GM12872 (cell line): Measurements from ENCODE around the gene ARFIP1.

Experiments used
- TF ChIP-seq, protein P1 (sequence below): IDR thresholded peaks from 3 replicates; pipeline ENCODE4 v1.5.1; 2011; ENCODE audit warnings: low read depth, mild to moderate bottlenecking, low read length, moderate library complexity; ENCODE audit not compliant: insufficient read depth

The ARFIP1 gene

DNA sequence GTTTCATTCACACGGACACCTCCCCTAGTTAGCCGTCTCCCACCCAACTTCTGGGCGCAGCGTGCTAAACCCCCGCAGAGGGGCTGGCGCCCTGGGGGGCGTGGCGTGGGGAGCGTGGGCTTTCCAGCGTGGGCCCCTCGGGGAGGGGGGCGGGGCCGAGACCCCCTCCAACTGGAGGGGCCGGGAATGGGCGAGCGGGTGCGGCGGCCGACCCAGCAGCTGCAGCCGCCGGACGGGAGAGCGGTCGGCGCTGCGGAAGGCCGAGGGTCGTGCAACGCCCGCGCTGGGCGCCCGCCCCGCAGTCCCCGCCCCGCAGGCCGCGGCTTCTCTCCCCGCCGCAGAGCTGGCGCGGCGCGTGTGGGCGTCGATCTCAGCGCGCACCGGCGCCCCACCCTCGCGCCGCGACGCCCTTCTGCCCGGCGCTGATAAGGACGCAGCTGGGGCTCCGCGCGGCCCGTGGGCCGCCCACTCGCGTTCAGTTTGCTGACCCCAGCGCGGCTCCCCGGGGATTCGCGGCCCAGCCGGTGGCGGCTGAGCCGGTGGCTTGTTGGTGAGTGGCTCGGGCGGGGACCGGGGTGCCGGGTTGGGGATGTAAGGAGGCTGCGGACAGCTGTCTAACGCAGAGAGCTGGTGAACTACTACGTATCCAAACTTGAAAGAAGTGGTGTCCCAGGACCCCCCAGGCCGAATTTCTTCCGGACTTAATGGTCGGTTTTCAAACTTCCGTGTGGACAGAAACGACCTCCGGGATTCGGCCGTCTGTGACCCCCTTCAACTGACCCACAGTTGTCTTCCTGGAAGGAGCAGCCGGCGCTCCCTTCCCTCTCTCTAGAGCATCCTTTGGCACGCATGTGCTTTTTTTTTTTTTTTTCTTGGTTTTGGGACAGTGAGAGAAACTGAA lies 157.8 kb downstream of the ARFIP1 start:
- TF ChIP-seq, protein P1, sequence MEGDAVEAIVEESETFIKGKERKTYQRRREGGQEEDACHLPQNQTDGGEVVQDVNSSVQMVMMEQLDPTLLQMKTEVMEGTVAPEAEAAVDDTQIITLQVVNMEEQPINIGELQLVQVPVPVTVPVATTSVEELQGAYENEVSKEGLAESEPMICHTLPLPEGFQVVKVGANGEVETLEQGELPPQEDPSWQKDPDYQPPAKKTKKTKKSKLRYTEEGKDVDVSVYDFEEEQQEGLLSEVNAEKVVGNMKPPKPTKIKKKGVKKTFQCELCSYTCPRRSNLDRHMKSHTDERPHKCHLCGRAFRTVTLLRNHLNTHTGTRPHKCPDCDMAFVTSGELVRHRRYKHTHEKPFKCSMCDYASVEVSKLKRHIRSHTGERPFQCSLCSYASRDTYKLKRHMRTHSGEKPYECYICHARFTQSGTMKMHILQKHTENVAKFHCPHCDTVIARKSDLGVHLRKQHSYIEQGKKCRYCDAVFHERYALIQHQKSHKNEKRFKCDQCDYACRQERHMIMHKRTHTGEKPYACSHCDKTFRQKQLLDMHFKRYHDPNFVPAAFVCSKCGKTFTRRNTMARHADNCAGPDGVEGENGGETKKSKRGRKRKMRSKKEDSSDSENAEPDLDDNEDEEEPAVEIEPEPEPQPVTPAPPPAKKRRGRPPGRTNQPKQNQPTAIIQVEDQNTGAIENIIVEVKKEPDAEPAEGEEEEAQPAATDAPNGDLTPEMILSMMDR: no peak

DNA sequence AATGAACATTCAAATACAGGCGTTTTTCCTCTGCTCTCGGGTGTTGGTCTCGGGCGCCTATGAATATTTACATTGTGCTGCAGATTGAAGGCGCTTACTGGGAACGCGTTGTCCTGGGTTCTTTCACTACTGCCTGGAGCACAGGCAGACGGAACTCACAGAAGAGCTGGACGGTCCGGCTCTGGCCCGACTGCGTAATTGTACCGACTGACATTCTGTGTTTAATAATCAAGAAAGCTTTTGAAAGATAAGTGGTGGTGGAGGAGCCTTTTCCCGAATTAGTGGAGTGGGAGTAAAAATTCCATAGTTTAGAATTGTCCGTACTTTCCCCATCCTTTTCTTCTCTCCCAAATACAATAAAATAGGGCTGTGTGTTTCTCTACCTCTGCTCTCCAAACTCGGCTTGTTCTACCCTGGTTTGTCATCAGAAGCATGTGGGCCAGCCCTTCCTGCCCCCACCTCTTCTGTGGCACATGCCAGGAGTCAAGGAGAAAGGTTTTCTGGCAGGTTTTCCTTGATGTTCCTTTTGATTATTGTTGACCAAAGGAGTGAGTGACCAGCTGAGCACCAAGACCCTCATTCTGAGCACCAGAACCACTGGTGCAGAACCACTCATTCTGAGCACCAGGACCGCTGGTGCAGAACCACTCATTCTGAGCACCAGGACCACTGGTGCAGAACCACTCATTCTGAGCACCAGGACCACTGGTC lies 158.6 kb downstream of the ARFIP1 start:
- TF ChIP-seq, protein P1: no peak

DNA sequence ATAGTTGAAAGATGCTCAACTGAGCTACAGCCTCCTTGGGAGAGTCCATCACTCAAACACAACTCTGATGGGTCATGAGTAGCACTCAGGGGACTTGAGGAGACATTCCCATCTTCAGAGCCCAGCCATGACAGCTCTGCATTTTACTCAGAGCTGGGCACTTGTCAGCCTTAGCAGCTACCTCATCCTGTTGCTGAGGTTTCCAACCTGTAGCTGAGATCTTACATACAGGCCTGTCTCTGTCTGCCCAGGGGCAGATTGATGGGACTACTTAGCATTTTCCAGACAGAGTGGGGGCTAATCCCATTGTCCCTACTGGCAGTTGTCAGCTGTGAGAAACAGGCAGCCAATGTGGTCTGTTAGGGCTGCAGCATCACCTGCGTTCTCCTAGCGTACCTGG lies 159.9 kb downstream of the ARFIP1 start:
- TF ChIP-seq, protein P1: no peak

DNA sequence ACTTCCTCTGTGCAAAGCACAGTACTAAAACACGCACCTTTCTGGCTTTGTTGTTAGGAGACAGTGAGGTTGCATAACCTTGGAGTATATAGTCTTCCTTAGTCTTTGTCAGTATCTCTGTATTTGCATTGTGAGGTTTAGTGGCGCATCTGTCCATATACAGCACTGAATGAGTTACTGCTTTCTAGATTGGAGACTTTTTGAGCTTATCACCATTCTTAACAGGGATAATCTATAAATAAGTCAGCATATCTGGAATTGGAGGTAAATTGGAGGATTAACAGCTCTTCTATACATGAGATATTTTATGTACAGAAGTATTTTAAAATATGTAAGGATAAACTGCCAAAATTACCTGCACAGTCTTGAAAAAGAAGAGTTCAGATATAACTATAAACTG lies 160.7 kb downstream of the ARFIP1 start:
- TF ChIP-seq, protein P1: no peak

DNA sequence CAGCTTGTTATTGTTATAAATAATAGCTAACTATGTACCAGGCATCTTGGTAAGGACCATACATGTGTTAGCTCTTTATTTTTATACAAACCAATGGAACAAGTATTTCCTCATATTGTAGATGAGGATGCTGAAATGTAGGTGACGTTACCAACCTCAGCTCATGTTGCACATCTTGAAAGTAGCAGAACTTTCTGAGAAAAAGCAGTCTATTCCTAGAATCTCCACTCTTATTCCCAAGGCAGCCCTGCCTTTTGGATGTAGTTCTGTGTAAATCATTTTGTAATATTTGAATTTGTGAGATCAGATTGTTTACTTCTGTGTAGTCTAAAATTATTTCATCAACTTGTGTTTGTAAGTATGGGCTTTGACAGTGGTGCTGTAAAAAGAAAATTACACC lies 161.7 kb downstream of the ARFIP1 start:
- TF ChIP-seq, protein P1: no peak

DNA sequence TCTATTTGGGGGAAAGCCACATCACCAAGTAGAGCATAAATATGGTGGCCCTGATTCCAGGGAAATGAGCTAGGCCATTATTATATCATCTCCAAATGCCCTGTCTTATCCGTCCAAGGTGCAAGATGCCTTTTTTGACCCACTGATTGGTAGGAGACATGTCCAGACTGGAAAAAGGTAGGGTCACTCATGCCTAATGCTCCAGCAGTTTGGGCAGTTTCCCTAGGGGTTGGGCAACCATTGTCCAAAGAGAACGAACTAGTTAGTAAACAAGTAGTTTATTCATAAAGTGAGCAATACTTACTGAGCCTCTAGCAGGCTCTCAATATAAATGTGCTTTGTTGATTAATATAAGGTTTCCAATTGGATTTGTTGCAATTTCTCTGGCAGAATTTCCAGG lies 162.6 kb downstream of the ARFIP1 start:
- TF ChIP-seq, protein P1: no peak

DNA sequence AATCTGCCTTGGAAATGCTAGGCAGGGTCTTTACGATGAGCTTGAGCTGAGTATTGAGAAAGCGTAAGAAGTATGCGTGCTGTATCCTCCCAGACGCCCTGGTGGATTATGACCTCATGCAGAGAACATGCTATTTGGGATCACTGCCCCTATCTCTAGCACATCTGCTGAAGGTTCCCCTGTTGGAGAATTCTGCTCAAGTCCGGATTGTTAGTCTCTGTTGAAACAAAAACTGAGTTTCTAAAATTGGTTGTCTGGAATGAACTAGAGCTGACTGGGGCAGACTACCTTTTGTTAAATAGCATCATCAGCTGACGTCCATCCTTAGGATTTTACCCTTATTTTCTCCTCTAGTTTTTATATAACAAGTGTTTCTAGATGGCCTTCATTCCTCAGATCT lies 163.9 kb downstream of the ARFIP1 start:
- TF ChIP-seq, protein P1: no peak
